Subcutaneous abdominal adipose tissue (tissue), 5 donors: ENCODE measurements around the gene PIM3.

Experiments
- H3K27ac ChIP-seq: one replicate; pipeline ENCODE4 v1.7.0; 2013; ENCODE audit warnings: low read depth, mild to moderate bottlenecking, inconsistent platforms, low read length, moderate library complexity
- H3K27me3 ChIP-seq, 5 donors: one replicate each; pipeline ENCODE4 v1.7.0; 2013; ENCODE audit warnings: low read length in 5 of 5, inconsistent platforms in 1 of 5; ENCODE audit not compliant: control insufficient read depth in 5 of 5, insufficient read depth in 4 of 5
- H3K36me3 ChIP-seq, 5 donors: one replicate each; pipeline ENCODE4 v1.7.0; 2013; ENCODE audit warnings: low read length in 5 of 5; ENCODE audit not compliant: control insufficient read depth in 5 of 5, insufficient read depth in 5 of 5
- H3K4me1 ChIP-seq, 5 donors: one replicate each; pipeline ENCODE4 v1.7.0; 2013; ENCODE audit warnings: low read length in 5 of 5, mild to moderate bottlenecking in 3 of 5, moderate library complexity in 1 of 5; ENCODE audit not compliant: control insufficient read depth in 5 of 5, insufficient read depth in 5 of 5
- H3K4me3 ChIP-seq, 5 donors: one replicate each; pipeline ENCODE4 v1.7.0; 2013; ENCODE audit warnings: low read length in 5 of 5, low read depth in 1 of 5
- H3K9ac ChIP-seq, 5 donors: one replicate each; pipeline ENCODE4 v1.7.0; 2013; ENCODE audit warnings: low read length in 5 of 5, mild to moderate bottlenecking in 4 of 5, moderate library complexity in 3 of 5
- H3K9me3 ChIP-seq, 5 donors: one replicate each; pipeline ENCODE4 v1.7.0; 2013; ENCODE audit warnings: low read length in 5 of 5; ENCODE audit not compliant: control insufficient read depth in 5 of 5
- donor health status: healthy.
- donor health status: healthy.
- donor health status: healthy.
- donor health status: healthy.
- donor health status: healthy.

PIM3 gene

GRCh38 chr22:49955581-49956417 is 4.8 kb upstream of the PIM3 start:
- peak overlapping the region; percentile 92 for H3K27ac ChIP-seq
- H3K9me3 ChIP-seq: no peaks in the 10 kb centered on the region
- H3K36me3 ChIP-seq: no peaks in the 10 kb centered on the region
- peak overlapping the region in 3 of 5 donors; percentile 59 to 72 (median 69) for H3K9ac ChIP-seq
- H3K4me1 ChIP-seq: peaks cover 6 to 84% (median 77%) of the 10 kb centered on the region in 5 donors
- no peak overlapping the region for H3K4me3 ChIP-seq
- no peaks in the 10 kb centered on the region for H3K27me3 ChIP-seq

- no peaks in the 10 kb centered on the region for H3K9me3 ChIP-seq
- H3K27me3 ChIP-seq: no peaks in the 10 kb centered on the region
- H3K36me3 ChIP-seq: peaks cover 0 to 1% (median under 1%) of the 10 kb centered on the region in 5 donors
- H3K4me1 ChIP-seq: peaks cover 6 to 84% (median 77%) of the 10 kb centered on the region in 5 donors
- peak overlapping the region in 3 of 5 donors; percentile 10 to 72 (median 65) for H3K9ac ChIP-seq
- H3K27ac ChIP-seq: peak overlapping the region; percentile 92
- no peak overlapping the region for H3K4me3 ChIP-seq
These were observed 4.2 kb upstream of the PIM3 start for GRCh38 chr22:49956418-49956770.

GRCh38 chr22:49956914-49957825 is 3.4 kb upstream of the PIM3 start:
- H3K27ac ChIP-seq: peak overlapping the region; percentile 92
- H3K4me3 ChIP-seq: no peak overlapping the region
- H3K4me1 ChIP-seq: peaks cover 6 to 80% (median 77%) of the 10 kb centered on the region in 5 donors
- H3K9ac ChIP-seq: peak overlapping the region in 3 of 5 donors; percentile 10 to 72 (median 65)
- H3K27me3 ChIP-seq: no peaks in the 10 kb centered on the region
- H3K9me3 ChIP-seq: no peaks in the 10 kb centered on the region
- peaks cover 0 to 6% (median 4%) of the 10 kb centered on the region in 5 donors for H3K36me3 ChIP-seq

GRCh38 chr22:49957826-49958365 is 2.7 kb upstream of the PIM3 start:
- Histone ChIP-seq H3K36me3 (peaks cover 0 to 11% (median 8%) of the 10 kb centered on the region in 5 donors), H3K4me3 (no peak overlapping the region), H3K27ac (peak overlapping the region; percentile 92), H3K9me3 (no peaks in the 10 kb centered on the region), H3K4me1 (peaks cover 6 to 78% (median 75%) of the 10 kb centered on the region in 5 donors), H3K27me3 (no peaks in the 10 kb centered on the region), H3K9ac (no peak overlapping the region)

- H3K27ac ChIP-seq: peak overlapping the region; percentile 92
These were observed 2.1 kb upstream of the PIM3 start for GRCh38 chr22:49958366-49958921.

GRCh38 chr22:49958931-49959781 is 1.4 kb upstream of the PIM3 start:
- H3K36me3 ChIP-seq: peaks cover 0 to 23% (median 20%) of the 10 kb centered on the region in 5 donors
- H3K27ac ChIP-seq: peak overlapping the region; percentile 92
- no peaks in the 10 kb centered on the region for H3K27me3 ChIP-seq
- H3K4me1 ChIP-seq: peaks cover 5 to 78% (median 74%) of the 10 kb centered on the region in 5 donors
- peak overlapping the region; percentile 56 to 89 (median 82) for H3K9ac ChIP-seq
- peak overlapping the region; percentile 63 to 99 (median 64) for H3K4me3 ChIP-seq
- no peaks in the 10 kb centered on the region for H3K9me3 ChIP-seq

More at GRCh38 chr22:49958366-49958921, 2.1 kb upstream of the PIM3 start:
- Histone ChIP-seq H3K9ac (no peak overlapping the region), H3K4me1 (peaks cover 6 to 78% (median 74%) of the 10 kb centered on the region in 5 donors), H3K27me3 (no peaks in the 10 kb centered on the region), H3K36me3 (peaks cover 0 to 16% (median 14%) of the 10 kb centered on the region in 5 donors), H3K9me3 (no peaks in the 10 kb centered on the region), H3K4me3 (no peak overlapping the region)

GRCh38 chr22:49959782-49960158 is 802 bp upstream of the PIM3 start:
- Histone ChIP-seq H3K4me3 (peak overlapping the region; percentile 63 to 99 (median 64)), H3K9ac (peak overlapping the region in 4 of 5 donors; percentile 70 to 89 (median 82)), H3K36me3 (peaks cover 0 to 29% (median 23%) of the 10 kb centered on the region in 5 donors), H3K27ac (peak overlapping the region; percentile 92), H3K27me3 (no peaks in the 10 kb centered on the region), H3K4me1 (peaks cover 4 to 78% (median 74%) of the 10 kb centered on the region in 5 donors), H3K9me3 (no peaks in the 10 kb centered on the region)

GRCh38 chr22:49961005-49961600 is 531 bp downstream of the PIM3 start:
- H3K9me3 ChIP-seq: no peaks in the 10 kb centered on the region
- H3K9ac ChIP-seq: peak overlapping the region in 4 of 5 donors; percentile 90 to 96 (median 94)
- no peaks in the 10 kb centered on the region for H3K27me3 ChIP-seq
- peaks cover 3 to 78% (median 74%) of the 10 kb centered on the region in 5 donors for H3K4me1 ChIP-seq
- peak overlapping the region; percentile 98 for H3K27ac ChIP-seq
- peak overlapping the region in 4 of 5 donors; percentile 88 to 99 (median 96) for H3K4me3 ChIP-seq
- peaks cover 0 to 37% (median 25%) of the 10 kb centered on the region in 5 donors for H3K36me3 ChIP-seq
